H1 (cell line): ENCODE results near the gene KTN1.

ENCODE experiments used
- CHD1 ChIP-seq: IDR thresholded peaks from 2 replicates; pipeline ENCODE4 v1.6.1; 2012; ENCODE audit warnings: low read depth, low read length, improper control_type of control experiment
- POLR2AphosphoS5 ChIP-seq: IDR thresholded peaks from 2 replicates; pipeline ENCODE4 v1.6.1; 2011; ENCODE audit warnings: low read depth, low read length

DNA sequence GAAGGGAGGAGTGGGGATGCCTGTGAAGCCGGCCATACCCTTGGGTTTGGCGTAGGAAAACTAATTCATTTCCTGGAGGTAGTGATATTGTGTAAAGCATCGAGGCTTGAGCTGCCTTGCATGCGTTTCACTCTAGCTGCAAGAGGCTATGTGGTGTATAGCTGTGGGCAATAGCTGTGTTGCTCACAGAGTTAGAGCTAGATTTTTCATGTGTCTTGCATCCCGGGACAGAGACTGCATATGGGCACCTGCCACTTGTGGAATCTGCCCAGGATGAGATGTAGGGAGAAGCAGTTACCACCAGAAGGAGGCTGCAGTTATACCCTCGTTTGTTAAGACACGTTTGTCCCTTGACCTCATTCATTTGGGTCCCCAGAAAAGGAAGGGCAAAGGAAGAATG lies 106.7 kb downstream of the KTN1 start:
- no peak; the same call in 1 of the 2 replicates for TF ChIP-seq POLR2AphosphoS5
- no peak for TF ChIP-seq CHD1
